Neuronal stem cell (in vitro differentiated cells): Measurements from ENCODE around the gene CNTN2.

Experiments used
- DNase-seq: peaks from one replicate; pipeline ENCODE4 v3.0.0-alpha.2; 2013; ENCODE audit warnings: low spot score
- H2AFZ ChIP-seq: one replicate; pipeline ENCODE4 v1.6.1; 2013; ENCODE audit warnings: mild to moderate bottlenecking, low read length, inconsistent platforms
- H2AK5ac ChIP-seq: 2 replicates; pipeline ENCODE4 v1.6.1; 2013; ENCODE audit warnings: low read depth, mild to moderate bottlenecking, inconsistent platforms, low read length, moderate library complexity, mixed read lengths
- H2BK120ac ChIP-seq: 2 replicates; pipeline ENCODE4 v1.6.1; 2013; ENCODE audit warnings: low read depth, mild to moderate bottlenecking, inconsistent platforms, low read length, moderate library complexity, mixed read lengths
- H2BK12ac ChIP-seq: one replicate; pipeline ENCODE4 v1.6.1; 2013; ENCODE audit warnings: low read length, inconsistent platforms
- H2BK15ac ChIP-seq: 2 replicates; pipeline ENCODE4 v1.6.1; 2013; ENCODE audit warnings: mild to moderate bottlenecking, low read length, inconsistent platforms, mixed read lengths
- H2BK5ac ChIP-seq: one replicate; pipeline ENCODE4 v1.6.1; 2013; ENCODE audit warnings: inconsistent platforms, mild to moderate bottlenecking, low read length, moderate library complexity
- H3K14ac ChIP-seq: one replicate; pipeline ENCODE4 v1.6.1; 2013; ENCODE audit warnings: low read length, inconsistent platforms
- H3K18ac ChIP-seq: 2 replicates; pipeline ENCODE4 v1.6.1; 2013; ENCODE audit warnings: low read length, inconsistent platforms
- H3K23ac ChIP-seq: 2 replicates; pipeline ENCODE4 v1.6.1; 2013; ENCODE audit warnings: low read depth, mild to moderate bottlenecking, mixed read lengths, low read length, inconsistent platforms; ENCODE audit not compliant: poor library complexity
- H3K27ac ChIP-seq: replicated peaks from 3 replicates; pipeline ENCODE4 v1.5.1; 2013; ENCODE audit warnings: low read length, inconsistent platforms
- H3K27me3 ChIP-seq, 3 experiments: 2 replicates each; pipeline ENCODE4 v1.6.1; 2013; ENCODE audit warnings: low read length in 3 of 3, mild to moderate bottlenecking in 2 of 3, inconsistent platforms in 1 of 3, low read depth in 1 of 3, mixed read lengths in 1 of 3, moderate library complexity in 1 of 3; ENCODE audit not compliant: control insufficient read depth in 3 of 3, insufficient read depth in 3 of 3
- H3K36me3 ChIP-seq, 2 donors: replicated peaks in 1 of 2; 2 replicates each; pipeline ENCODE4 v1.6.1; 2013; ENCODE audit warnings: low read length in 2 of 2; ENCODE audit not compliant: control insufficient read depth in 2 of 2, insufficient read depth in 2 of 2
- H3K4ac ChIP-seq: 2 replicates; pipeline ENCODE4 v1.6.1; 2013; ENCODE audit warnings: inconsistent platforms, mild to moderate bottlenecking, low read length, moderate library complexity
- H3K4me1 ChIP-seq, 2 donors: 1 replicate in 1 of 2; 2 replicates in 1 of 2; pipeline ENCODE4 v1.6.1; 2013; ENCODE audit warnings: low read length in 2 of 2, low read depth in 1 of 2; ENCODE audit not compliant: control insufficient read depth in 2 of 2, insufficient read depth in 1 of 2
- H3K4me2 ChIP-seq: one replicate; pipeline ENCODE4 v1.6.1; 2013; ENCODE audit warnings: mild to moderate bottlenecking, low read length, inconsistent platforms; ENCODE audit not compliant: insufficient read depth, poor library complexity, severe bottlenecking
- H3K4me3 ChIP-seq, 2 donors: 2 replicates each; pipeline ENCODE4 v1.5.1; 2013; ENCODE audit warnings: low read length in 2 of 2, mild to moderate bottlenecking in 2 of 2, inconsistent platforms in 1 of 2, moderate library complexity in 1 of 2
- H3K79me1 ChIP-seq: one replicate; pipeline ENCODE4 v1.6.1; 2013; ENCODE audit warnings: low read depth, mild to moderate bottlenecking, inconsistent platforms, low read length, moderate library complexity
- H3K9ac ChIP-seq: one replicate; pipeline ENCODE4 v1.6.1; 2013; ENCODE audit warnings: mild to moderate bottlenecking, low read depth, low read length, inconsistent platforms; ENCODE audit not compliant: poor library complexity
- H3K9me3 ChIP-seq, 2 donors: replicated peaks in 1 of 2; 2 replicates each; pipeline versions ENCODE3 to v1.6.1; 2013; ENCODE audit warnings: low read length in 2 of 2, mild to moderate bottlenecking in 2 of 2, inconsistent platforms in 1 of 2, low read depth in 1 of 2, mixed read lengths in 1 of 2, moderate library complexity in 1 of 2; ENCODE audit not compliant: control insufficient read depth in 2 of 2, insufficient read depth in 1 of 2
- H4K8ac ChIP-seq: one replicate; pipeline ENCODE4 v1.6.1; 2013; ENCODE audit warnings: low read depth, mild to moderate bottlenecking, inconsistent platforms, low read length, moderate library complexity
- H4K91ac ChIP-seq: one replicate; pipeline ENCODE4 v1.6.1; 2013; ENCODE audit warnings: low read length, low read depth, mild to moderate bottlenecking, inconsistent platforms; ENCODE audit not compliant: poor library complexity
- WGBS, 2 donors: extraction: QIAGEN DNeasy Blood & Tissue Kit; methylation state at CpG; one replicate each; pipeline ENCODE4 v1.1.7; 2013; ENCODE audit warnings: missing lambda C conversion rate in 2 of 2, mixed read lengths in 1 of 2; ENCODE audit not compliant: insufficient read length in 2 of 2, insufficient replicate concordance in 1 of 2; ENCODE audit errors: extremely low coverage in 2 of 2; 5-methylcytosine and 5-hydroxymethylcytosine counted together

Gene CNTN2

GRCh38 chr1:205056956-205057568 lies 14.1 kb downstream of the CNTN2 start:
- H2BK120ac ChIP-seq, result no peak overlapping the region
- peaks cover 0 to 37% (median 0%) of the 10 kb centered on the region in 3 experiments for H3K27me3 ChIP-seq
- H3K4me2 ChIP-seq, result no peak overlapping the region
- H2AK5ac ChIP-seq, result no peak overlapping the region
- no peak for DNase-seq
- H3K36me3 ChIP-seq, result no peaks in the 10 kb centered on the region
- no peak overlapping the region for H3K14ac ChIP-seq
- H2BK5ac ChIP-seq, result no peak overlapping the region
- no peak overlapping the region for H3K9ac ChIP-seq
- H3K9me3 ChIP-seq, result no peaks in the 10 kb centered on the region
- no peak overlapping the region for H3K23ac ChIP-seq
- H3K4me1 ChIP-seq, result peaks cover 3 to 12% of the 10 kb centered on the region in 2 donors
- no peak overlapping the region for H2BK12ac ChIP-seq
- WGBS, 2 donors, result no CpG with 5 or more reads among the region's 6 CpGs
- no peak overlapping the region for H2AFZ ChIP-seq
- H3K79me1 ChIP-seq, result no peaks in the 10 kb centered on the region
- no peak overlapping the region for H3K27ac ChIP-seq
- no peak overlapping the region for H3K4me3 ChIP-seq
- peak overlapping the region; percentile 78 for H2BK15ac ChIP-seq
- H4K8ac ChIP-seq, result no peak overlapping the region
- no peak overlapping the region for H3K4ac ChIP-seq
- peak overlapping the region; percentile 16 for H3K18ac ChIP-seq
- H4K91ac ChIP-seq, result no peak overlapping the region

GRCh38 chr1:205057808-205058575 lies 15.0 kb downstream of the CNTN2 start:
- no peak overlapping the region for H3K27ac ChIP-seq
- no peak overlapping the region for H3K4me2 ChIP-seq
- no peaks in the 10 kb centered on the region for H3K36me3 ChIP-seq
- H4K91ac ChIP-seq, result no peak overlapping the region
- no peak for DNase-seq
- peak overlapping the region; percentile 67 for H3K18ac ChIP-seq
- H2AFZ ChIP-seq, result no peak overlapping the region
- peaks cover 3 to 12% of the 10 kb centered on the region in 2 donors for H3K4me1 ChIP-seq
- no peak overlapping the region for H3K14ac ChIP-seq
- H2BK12ac ChIP-seq, result no peak overlapping the region
- no peak overlapping the region for H4K8ac ChIP-seq
- peak overlapping the region; percentile 5 for H2BK120ac ChIP-seq
- H3K79me1 ChIP-seq, result no peaks in the 10 kb centered on the region
- no peak overlapping the region for H3K9ac ChIP-seq
- peak overlapping the region; percentile 29 for H2AK5ac ChIP-seq
- H2BK15ac ChIP-seq, result no peak overlapping the region
- H3K23ac ChIP-seq, result peak overlapping the region; percentile 21
- H3K4me3 ChIP-seq, result no peak overlapping the region
- peaks cover 0 to 36% (median 0%) of the 10 kb centered on the region in 3 experiments for H3K27me3 ChIP-seq
- no CpG with 5 or more reads among the region's 19 CpGs for WGBS, 2 donors
- no peak overlapping the region for H3K4ac ChIP-seq
- no peak overlapping the region for H2BK5ac ChIP-seq
- no peaks in the 10 kb centered on the region for H3K9me3 ChIP-seq

GRCh38 chr1:205058853-205059252 lies 15.8 kb downstream of the CNTN2 start:
- H3K23ac ChIP-seq, result peak overlapping the region; percentile 40
- H2BK15ac ChIP-seq, result peak overlapping the region; percentile 70
- H2BK5ac ChIP-seq, result no peak overlapping the region
- no peaks in the 10 kb centered on the region for H3K79me1 ChIP-seq
- H3K27me3 ChIP-seq, result peaks cover 0 to 30% (median 0%) of the 10 kb centered on the region in 3 experiments
- H2AK5ac ChIP-seq, result peak overlapping the region; percentile 80
- H3K4me3 ChIP-seq, result no peak overlapping the region
- WGBS, 2 donors, result no CpG with 5 or more reads among the region's 12 CpGs
- no peak overlapping the region for H3K27ac ChIP-seq
- no peak overlapping the region for H2AFZ ChIP-seq
- H2BK12ac ChIP-seq, result peak overlapping the region; percentile 80
- H2BK120ac ChIP-seq, result no peak overlapping the region
- H3K18ac ChIP-seq, result no peak overlapping the region
- no peak overlapping the region for H3K4me2 ChIP-seq
- H4K91ac ChIP-seq, result peak overlapping the region; percentile 53
- H3K9me3 ChIP-seq, result no peaks in the 10 kb centered on the region
- H3K4ac ChIP-seq, result no peak overlapping the region
- no peak for DNase-seq
- no peaks in the 10 kb centered on the region for H3K36me3 ChIP-seq
- H4K8ac ChIP-seq, result no peak overlapping the region
- no peak overlapping the region for H3K14ac ChIP-seq
- no peak overlapping the region for H3K9ac ChIP-seq
- H3K4me1 ChIP-seq, result peaks cover 3 to 10% of the 10 kb centered on the region in 2 donors

GRCh38 chr1:205059660-205060059 lies 16.6 kb downstream of the CNTN2 start:
- no peak overlapping the region for H3K14ac ChIP-seq
- H3K9me3 ChIP-seq, result no peaks in the 10 kb centered on the region
- H2AFZ ChIP-seq, result no peak overlapping the region
- H3K27ac ChIP-seq, result no peak overlapping the region
- H3K18ac ChIP-seq, result no peak overlapping the region
- peak overlapping the region; percentile 78 for H2AK5ac ChIP-seq
- H4K91ac ChIP-seq, result no peak overlapping the region
- H3K27me3 ChIP-seq, result peaks cover 0 to 26% (median 0%) of the 10 kb centered on the region in 3 experiments
- H3K79me1 ChIP-seq, result no peaks in the 10 kb centered on the region
- H2BK15ac ChIP-seq, result peak overlapping the region; percentile 9
- H2BK120ac ChIP-seq, result no peak overlapping the region
- H3K23ac ChIP-seq, result no peak overlapping the region
- H4K8ac ChIP-seq, result no peak overlapping the region
- H2BK12ac ChIP-seq, result no peak overlapping the region
- no peak overlapping the region for H3K4ac ChIP-seq
- no peak overlapping the region for H3K9ac ChIP-seq
- H3K36me3 ChIP-seq, result no peaks in the 10 kb centered on the region
- no peak overlapping the region for H2BK5ac ChIP-seq
- H3K4me2 ChIP-seq, result no peak overlapping the region
- H3K4me1 ChIP-seq, result peaks cover 3 to 7% of the 10 kb centered on the region in 2 donors
- no CpG with 5 or more reads among the region's 6 CpGs for WGBS, 2 donors
- no peak for DNase-seq
- H3K4me3 ChIP-seq, result no peak overlapping the region
